DMS 273 (cell line): ENCODE data around the gene MNAT1.

Source experiments
- DNase-seq: peaks from one replicate; lab custom pipeline; 2025; ENCODE audit not compliant: unreplicated experiment; lab: John Stamatoyannopoulos, UW

The MNAT1 gene

DNA sequence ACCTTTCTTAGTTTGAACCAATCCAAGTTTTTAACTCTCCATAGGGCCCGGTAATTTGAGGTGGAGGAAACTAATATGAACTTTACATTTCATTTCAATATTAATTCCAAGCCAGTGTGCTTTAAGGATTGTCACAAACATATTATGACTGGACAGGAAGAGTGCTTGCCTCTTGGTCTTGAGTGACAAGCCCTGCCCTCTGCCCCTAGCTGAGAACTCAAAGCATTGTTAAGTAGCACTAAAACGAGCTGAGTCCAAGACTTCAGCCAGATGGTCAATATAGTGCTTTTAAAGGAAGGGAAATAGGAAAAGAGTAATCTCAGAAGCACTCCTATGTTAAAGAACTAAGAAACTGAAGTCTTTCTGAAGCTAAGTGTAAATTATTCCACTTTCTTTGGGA, 229.2 kb downstream of the MNAT1 start:
- no peak for DNase-seq

DNA sequence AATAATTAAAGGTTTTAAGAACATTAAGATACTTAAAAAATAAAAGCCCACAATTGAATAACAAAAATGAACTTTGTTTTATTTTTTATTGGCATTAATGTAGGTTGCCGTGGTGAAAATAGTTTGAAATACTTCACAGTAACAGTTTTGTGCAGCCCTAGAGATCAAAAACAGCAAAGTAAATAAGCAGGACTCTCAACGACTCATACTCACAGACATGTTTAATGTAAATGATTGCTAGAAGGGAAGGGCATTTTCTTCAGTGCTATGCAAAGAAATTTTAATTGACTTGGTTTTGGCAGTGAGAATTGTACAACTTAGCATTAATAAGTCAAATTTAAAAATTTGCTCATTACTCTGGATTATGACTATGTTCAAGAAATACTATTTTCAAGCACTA, 230.3 kb downstream of the MNAT1 start:
- no peak for DNase-seq

DNA sequence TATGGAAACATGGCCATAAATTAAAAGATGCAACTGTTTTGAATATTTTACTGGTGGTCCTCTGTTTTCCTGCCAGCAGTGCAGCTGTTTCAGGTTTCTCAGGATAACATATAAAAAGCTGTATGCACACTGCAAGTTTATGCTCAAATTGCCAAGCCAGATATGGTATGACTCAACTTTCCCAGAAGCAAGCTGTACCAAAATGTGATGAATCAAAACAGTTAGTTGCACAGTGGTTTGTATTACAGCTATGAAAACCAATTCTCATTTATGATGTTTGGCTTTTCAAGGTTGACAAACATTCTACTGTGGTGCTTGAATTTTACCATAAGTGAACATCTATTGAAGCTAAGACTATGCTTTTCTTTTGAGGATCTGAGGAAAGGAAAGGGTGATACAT, 230.8 kb downstream of the MNAT1 start:
- DNase-seq: no peak

DNA sequence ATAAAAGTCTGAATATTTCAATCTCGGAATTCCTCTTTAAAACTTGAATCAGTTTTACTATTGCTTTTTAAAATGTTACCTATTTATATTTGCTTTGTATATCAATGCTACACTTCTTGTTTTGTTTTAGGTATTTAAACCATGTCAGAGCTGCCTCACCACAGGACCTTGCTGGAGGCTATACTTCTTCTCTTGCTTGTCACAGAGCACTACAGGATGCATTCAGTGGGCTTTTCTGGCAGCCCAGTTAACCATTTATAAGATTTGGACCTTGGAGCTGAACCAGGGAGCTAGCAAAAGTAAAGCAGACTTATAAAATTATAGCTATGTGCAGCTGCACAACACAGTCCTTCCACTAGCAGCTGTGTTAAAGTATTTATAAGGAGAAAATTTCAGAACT, 233.5 kb downstream of the MNAT1 start:
- DNase-seq: no peak

DNA sequence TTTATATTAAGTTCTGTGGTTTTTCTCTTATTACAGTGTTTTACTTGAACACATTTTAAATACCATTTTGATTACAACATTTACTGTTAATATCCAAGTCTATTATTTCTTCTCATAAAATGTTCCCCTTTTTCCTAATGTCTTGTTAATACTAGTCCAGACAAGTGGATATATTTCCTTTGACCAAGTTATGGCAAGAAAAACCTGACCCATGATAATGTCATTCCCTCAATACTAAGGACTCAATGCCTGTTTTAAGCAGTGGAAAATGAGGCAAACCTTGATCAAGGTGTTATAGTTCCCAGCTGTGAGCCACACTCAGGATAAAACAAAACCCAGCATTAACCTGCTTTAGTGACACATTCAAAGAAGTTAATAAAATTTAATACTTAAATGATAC, 234.1 kb downstream of the MNAT1 start:
- DNase-seq: no peak

DNA sequence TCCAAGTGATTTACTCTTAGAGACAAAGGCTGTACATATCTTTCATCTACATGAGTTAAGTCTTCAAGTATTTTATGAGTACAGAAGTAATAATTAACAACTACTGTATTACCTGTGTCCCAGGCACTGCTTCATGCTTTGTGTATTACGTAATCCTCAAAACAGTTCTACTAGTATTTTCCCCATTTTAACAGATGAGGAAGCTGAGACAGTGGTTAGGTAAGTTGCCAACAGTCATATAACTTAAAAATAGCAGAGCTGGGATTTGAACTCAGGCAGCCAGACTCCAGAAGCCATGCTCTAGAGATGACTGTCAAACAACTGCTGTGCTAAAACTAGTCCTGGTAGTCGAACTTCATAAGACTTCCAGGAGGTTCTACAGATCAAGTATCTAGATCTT, 235.6 kb downstream of the MNAT1 start:
- no peak for DNase-seq

DNA sequence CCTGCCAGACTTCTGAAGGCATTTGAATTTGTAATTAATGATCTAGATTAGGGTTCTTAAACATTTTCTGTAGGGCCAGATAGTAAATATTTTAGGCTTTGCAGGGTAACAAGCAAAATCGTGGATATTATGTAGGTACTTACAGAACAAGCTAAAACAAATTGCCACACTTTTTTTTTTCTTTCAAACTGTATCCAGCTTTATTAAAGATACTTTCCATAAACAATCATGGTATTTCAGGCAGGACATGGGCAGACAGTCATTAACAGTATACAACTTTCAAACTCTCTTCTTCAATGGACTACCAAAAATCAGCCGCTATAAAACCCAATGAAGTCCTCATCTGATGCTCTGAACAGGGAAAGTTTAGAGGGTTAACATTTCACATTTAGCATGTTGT, 236.7 kb downstream of the MNAT1 start:
- DNase-seq: no peak

DNA sequence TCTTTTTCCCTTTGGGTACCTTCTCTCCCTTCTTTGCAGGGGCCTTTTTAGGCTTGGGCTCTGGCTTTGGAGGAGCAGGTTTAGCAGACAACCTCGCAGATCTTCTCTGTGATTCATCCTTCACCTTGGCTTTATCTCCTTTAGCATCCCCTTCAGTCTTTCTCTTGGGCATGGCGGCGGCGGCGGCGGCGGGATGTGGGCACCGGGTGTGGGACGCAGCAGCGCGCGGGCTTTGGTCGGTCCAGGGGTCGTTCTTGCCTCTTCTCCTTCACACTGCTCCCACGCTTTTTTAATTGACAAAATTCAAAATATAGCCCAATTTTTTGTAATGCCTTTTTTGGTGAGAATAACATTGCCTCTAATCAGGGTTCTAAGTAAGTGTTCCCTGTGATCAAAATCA, 237.7 kb downstream of the MNAT1 start:
- no peak for DNase-seq

DNA sequence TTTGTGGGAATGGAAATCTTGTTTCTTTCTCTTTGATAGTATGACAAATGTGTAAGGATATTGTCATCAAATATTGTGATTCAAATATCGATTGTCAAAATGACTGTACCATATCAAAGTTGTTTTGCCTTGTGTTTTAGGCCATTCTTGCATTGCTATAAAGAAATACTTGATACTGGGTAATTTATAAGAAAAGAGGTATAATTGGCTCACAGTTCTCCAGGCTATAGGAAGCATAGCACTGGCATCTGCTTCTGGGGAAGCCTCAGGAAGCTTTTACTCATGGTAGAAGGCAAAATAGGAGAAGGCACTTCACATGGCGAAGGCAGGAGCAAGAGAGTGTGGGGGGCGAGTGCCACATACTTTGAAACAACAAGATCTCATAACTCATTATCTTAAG, 238.5 kb downstream of the MNAT1 start:
- no peak for DNase-seq

DNA sequence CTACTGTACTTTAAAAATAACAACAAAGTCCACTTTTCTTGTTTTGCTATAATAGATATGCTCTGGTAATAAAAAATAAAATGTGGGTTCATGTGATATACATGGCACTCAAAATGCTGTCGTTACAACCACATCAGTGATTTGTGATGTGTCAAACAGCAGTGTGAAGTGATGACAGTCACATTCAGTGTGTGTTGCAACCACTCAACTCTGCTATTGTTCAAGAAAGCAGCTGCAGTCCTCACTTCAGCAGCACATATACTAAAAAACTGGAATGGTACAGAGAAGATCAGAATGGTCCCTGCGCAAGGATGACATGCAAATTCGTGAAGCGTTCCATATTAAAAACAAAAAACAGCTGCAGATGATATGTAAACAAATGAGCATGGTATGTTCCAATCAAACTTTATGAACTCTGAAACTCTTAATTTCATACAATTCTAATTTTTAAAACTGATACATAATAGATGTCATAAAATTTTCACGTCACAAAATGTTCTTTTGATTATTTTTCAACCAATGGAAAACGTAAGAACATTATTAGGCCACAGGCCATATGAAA, 239.6 kb downstream of the MNAT1 start:
- DNase-seq: no peak

DNA sequence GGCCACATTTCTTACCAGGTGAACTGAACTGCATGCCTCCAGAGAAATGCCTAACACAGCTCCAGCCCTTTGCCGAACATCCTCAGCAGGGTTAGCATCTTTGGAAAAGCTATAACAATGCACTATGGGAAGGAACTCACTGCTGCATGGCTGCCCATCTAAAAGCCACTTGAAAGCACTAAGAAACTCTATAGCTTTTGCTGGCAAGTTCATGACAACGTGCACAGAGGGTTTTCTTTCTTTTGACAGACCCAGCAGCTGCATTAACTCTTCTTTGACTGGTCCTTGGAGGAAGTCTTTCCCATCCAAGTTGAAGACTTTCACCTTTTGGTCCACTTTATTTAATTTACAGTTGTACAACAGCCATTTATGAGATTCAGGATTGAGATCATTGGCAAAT, 241.0 kb downstream of the MNAT1 start:
- DNase-seq: no peak

DNA sequence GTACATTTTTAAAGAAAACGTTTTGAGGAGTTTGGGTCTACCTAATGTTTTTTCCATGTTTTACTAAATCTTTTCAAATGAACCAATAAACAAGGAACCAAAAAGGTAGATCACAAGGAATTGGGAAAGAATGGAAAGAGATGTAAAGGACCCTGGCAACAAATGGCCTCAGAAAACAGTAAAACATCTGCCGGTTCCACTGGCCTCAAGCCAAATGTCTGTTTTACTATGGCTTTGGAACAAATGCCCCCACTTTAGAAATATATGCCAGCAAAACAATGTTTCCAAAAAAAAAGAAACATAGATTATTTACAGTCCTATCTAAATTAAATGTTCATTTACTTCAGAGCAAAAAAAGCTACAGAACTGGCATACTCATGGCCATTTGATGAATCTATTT, 243.3 kb downstream of the MNAT1 start:
- DNase-seq: peak; percentile 65

DNA sequence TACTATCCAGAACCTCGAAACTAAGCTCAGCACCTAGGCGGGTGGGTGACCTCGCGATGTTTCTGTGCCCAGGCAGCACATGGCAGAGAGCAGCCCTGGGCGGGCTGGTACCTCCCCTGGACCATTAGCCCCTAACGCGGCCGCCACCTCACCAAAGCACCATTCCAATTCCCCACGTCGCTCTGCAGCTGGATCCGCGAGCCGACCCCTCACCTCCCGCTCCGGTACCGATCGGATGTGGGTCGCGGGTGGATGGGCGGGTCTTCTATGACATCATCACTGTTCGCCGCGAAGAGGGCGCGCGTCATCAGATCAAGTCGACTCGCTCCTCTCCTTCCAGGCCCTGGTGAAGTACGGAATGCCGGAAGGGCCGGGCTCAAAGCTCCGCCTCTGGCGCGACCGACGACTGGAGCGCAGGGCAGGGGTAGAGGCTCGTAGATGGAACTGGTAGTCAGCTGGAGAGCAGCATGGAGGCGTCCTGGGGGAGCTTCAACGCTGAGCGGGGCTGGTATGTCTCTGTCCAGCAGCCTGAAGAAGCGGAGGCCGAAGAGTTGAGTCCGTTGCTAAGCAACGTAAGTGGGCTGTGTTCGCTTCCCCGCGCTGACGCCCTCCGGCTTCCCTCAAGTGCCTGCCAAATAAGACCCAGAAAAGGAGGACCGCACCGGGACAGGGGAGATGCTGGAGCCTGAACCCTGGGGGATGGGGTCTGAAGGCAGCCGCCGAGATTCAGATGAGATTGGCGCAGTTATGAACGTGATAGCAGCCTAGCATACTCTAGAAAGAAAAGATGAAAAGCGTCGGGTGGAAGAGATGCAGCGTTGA, 246.5 kb downstream of the MNAT1 start, which contains the start of the genes SLC38A6 and TRMT5:
TSS of gene SLC38A6 (plus strand) at position 435 of the 822 bp plus-strand sequence. CDS start at position 468, 33 bp downstream.
TSS of gene TRMT5 (minus strand) at position 269 of the 822 bp plus-strand sequence. CDS start at position 163, 106 bp downstream.
- peak; percentile 97 for DNase-seq

DNA sequence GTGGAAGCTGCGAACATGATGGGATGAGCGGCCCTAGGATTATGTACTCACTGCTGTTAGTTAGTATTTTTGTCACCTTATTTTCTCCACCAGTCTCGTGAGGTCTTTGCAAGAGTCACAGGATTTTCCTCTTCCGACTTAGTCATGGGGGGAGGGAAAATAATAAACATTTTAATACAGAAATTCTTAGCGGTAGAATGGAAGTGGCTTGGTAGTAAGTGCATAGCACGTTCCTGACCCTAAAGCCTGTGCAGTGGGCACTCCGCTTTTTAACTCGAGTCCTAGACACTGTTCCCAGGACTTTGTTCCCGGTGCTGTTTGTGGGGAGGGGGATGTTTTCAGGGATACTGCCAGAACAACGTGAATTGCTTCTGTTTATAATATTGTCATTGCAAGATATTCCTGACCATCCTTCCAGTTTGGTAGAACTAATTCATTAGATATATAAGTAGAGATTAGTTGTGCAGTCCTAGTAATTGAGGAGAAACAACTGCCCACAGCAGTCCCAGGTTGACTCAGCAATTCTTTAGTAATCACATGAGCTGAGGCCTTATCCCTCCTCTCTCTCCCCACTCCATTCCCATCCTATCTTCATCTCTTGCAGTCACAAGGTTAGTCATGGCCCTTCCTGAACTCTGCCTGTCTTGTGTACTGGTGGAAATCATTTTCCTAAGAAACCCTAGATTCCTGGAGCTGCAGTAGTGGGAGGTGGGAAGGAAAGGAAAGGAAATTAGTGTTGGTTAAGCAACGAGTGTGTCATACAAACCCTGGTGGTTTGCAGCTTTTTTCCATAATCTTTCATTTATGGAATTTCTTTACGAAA, 247.3 kb downstream of the MNAT1 start:
- DNase-seq: peak; percentile 34

DNA sequence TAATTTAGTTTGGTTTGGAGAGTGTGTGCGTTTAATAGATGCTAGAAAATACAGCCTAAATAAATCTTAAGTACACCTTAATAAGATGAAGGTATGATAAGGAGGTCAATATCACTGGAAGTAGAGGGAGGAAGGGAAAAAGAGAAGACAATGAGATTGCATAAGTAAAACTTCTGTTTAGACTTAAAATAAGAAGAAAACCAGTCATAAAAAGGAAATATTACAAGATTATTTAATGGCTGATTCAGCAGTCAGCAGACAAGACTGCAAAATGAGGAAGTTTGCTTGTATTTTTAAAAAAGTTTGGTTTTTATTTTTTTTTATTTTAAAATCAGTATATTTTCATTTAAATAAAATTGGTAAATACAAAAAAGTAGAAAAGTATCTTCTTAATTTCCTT, 249.6 kb downstream of the MNAT1 start:
- DNase-seq: no peak

DNA sequence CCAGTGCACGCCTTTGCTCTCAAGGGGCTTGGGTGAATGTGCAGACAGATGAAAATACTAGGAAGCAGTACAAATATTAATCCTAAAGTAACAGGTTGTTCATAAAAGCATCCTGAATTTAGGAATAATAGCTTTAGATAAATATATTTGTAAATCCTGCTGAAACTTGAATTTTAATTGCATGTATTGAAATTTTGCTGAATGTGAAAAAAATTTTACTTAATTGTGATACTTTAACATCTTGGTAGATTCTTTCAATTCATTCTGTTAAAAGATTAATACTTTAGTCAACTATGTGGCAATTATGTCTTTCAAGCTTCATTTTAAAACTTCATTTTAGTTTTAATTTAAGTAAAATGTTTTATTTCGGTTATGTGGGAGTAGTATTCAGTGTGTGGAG, 251.9 kb downstream of the MNAT1 start:
- DNase-seq: no peak

DNA sequence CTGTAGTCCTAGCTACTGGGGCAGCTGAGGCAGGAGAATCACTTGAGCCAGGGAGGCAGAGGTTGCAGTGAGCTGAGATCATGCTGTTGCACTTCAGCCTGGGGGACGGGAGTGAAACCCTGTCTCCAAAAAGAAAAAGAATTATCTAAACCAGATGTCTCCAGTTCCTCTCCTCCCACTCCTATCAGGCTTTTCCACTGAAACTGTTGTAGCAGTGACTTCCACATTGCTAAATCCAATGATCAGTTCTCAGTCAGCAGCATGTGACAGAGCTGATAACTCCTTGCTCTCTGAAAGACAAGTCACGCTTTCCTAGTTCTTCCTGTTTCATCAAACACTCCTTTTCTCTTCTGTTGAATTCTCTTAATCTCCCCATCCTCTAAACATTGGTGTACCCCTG, 255.0 kb downstream of the MNAT1 start:
- no peak for DNase-seq

DNA sequence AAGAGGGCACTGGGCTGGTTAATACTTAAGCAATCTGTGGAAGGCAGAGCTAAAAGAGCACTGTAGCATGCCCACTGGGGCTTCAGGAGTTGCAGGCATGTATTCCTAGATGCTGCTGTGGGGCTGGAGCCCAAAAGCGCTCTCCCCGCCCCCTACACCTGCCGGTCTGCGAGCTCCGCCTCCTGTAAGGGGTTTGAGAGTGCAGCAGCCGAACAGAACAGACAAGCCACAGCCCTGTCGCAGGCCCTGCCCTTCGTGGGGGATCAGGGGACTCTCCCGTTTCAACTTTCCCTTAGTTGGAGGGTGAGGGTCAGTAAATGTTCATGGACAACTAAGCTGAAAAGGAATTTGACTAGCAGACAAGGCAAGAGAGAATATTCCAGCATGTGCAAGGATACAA, 264.1 kb downstream of the MNAT1 start:
- DNase-seq: no peak

DNA sequence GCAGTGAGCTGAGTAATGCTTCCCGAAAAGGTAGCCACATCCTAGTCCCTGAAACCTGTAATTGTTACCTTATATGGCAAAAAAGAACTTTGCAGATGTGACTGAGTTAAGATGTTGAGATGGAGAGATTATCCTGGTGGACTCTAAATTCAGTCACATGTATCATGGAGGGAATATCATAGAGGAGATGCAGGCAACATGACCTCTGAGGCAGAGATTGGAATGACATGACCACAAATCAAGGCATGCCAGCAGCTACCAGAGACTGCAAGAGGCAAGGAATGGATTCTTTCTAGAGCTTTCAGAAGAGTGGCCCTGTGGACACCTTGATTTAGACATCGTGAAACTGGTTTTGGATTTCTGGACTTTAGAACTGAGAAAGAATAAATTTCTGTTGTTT, 265.0 kb downstream of the MNAT1 start:
- no peak for DNase-seq

DNA sequence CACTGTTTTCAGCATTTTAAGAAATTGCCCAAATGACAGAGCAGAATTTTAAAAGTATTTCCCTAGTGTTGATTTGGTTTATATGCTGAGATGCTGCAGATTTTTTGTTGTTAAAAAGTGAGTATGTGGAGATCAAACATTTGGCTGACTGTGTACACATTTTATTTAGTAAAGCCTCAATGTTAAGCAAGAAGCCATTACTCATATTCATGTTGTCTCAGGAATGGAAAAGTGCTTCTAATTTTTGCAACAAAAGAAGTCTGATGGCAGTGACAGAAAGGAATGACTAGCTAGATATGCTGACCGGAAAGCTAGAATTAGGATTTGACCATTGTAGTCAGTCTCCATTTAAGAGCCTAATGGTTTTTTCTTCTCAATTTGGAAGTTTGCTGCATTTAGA, 269.0 kb downstream of the MNAT1 start:
- no peak for DNase-seq

DNA sequence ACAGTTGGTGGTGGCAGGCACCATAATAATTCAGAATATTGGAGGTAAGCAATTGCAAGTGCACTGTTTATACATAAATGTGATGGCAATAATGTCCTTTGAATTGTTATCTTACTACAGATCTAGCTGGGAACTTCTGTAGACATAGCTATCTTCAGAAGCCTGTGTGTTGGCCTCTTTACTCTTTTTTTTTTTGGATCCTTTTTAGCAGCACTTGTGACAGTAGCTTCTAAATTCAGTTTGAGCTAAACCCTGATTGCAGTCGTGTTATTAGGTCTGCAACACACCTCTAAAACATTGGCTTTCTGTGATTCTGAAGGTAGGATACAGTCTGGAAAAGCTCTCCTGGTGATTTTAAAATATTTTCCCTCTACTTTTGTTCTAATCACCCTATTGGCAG, 285.0 kb downstream of the MNAT1 start:
- DNase-seq: no peak
